ENCODE data around the gene CDH4.

- no peak for TF ChIP-seq CTCF (IDR thresholded peaks at IDR 0.05)
- no peak for TF ChIP-seq POLR2A (IDR thresholded peaks at IDR 0.05)
Observed at GRCh38 chr20:61442718-61443117, 190.7 kb downstream of the CDH4 start.
